ENCODE data around the gene MAML2.

- TF ChIP-seq POLR2A (IDR thresholded peaks at IDR 0.05; ENCODE audit: low read depth, low read length) (no peak), POLR2AphosphoS5 (IDR thresholded peaks at IDR 0.05; ENCODE audit: low read depth, low read length) (no peak)
These were observed 205.6 kb downstream of the MAML2 start for GRCh38 chr11:96137373-96137772.

Measured in GM12892 (cell line).